Dermis microvascular lymphatic vessel endothelial cell (primary cell): ENCODE results near the gene XXYLT1. TPM values are rescaled to one million over a fixed set of nuclear protein-coding genes. Genes with fewer than 3 reads are reported as not detected.
"Not testable (repeated sequence)": the region's sequence is repeated elsewhere in the genome, so short reads cannot be mapped to it uniquely, and the experiment has no call there.

ENCODE experiments used
- DNase-seq, 2 donors: peaks; one replicate each; pipeline versions ENCODE4 v3.0.0 to v3.0.0-alpha.2; 2010; ENCODE audit warnings: low read depth in 2 of 2
- total RNA-seq: library from RNA; depleted of rRNA; stranded (reverse); fragments of >200 nt; gene quantifications from 2 replicates; pipeline ENCODE4 v1.2.1, GENCODE V29; 2014

Gene XXYLT1
- total RNA-seq, 1 donor from 2014 or later: 19.0 TPM

GRCh38 chr3:195186710-195187047 lies 84.3 kb downstream of the XXYLT1 start:
- not testable (repeated sequence) for DNase-seq

DNA sequence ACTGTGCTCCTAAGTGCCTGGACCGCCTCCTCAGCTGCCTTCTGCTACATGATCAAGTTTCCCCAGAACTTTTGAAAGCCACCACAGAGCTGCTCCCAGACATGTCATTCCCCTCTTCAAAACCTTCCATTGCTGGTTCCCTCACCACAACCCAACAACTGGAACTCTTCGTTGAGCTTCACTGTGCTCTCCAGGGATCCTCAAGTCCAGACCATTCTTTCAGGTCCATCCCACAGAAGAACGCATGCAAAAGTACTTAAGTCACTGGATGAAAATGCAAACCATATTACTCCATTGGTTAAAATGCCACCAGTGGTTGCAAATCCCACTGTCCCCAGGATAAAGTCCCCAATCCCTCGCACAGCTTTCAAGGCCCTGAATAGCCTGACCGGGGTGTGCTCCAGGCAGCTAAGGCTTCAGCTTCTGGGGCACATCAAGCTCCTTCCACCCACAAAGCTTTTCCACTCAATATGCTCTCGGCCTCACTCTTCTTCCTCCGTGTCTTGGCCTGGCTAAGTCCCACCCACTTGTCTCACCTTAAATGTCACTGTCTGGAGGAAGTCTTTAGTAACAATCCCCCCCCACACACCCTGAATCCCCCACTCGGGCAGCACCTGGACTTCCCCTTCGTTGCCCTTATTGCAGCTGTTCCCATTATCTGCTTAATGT lies 84.8 kb downstream of the XXYLT1 start:
- no peak for DNase-seq

GRCh38 chr3:195185583-195185982 lies 85.4 kb downstream of the XXYLT1 start:
- DNase-seq: no peak

DNA sequence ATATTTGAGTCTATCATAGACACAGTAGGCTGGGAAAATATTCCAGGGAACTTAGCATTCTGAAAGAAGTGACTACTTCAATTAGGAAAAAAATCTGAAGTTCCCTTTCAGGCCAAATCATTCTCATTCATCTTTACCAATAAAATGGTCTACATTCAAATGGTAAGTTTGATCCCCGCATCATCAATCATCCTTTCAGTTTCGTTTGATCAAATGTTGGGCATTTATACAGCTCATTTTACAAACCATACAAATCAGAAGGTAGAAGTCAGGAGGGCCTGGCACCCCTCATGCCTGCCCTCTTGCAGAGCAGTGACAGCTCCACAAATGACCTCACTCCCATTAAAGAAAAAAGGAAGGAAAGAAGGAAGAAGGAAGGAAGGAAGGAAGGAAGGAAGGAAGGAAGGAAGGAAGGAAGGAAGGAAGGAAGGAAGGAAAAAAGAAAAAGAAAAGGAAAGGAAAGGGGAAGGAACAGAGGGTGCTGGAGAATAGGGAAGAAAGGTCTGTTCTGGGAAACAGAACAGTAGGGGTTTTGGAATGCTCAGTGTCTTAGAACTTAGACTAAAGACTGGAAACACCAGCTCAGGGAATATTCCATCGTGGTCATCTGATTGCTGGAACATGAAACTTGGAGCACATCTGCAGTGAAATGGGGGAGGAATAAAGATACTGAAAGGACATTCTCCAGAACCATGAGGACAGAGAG lies 86.1 kb downstream of the XXYLT1 start:
- DNase-seq: no peak

DNA sequence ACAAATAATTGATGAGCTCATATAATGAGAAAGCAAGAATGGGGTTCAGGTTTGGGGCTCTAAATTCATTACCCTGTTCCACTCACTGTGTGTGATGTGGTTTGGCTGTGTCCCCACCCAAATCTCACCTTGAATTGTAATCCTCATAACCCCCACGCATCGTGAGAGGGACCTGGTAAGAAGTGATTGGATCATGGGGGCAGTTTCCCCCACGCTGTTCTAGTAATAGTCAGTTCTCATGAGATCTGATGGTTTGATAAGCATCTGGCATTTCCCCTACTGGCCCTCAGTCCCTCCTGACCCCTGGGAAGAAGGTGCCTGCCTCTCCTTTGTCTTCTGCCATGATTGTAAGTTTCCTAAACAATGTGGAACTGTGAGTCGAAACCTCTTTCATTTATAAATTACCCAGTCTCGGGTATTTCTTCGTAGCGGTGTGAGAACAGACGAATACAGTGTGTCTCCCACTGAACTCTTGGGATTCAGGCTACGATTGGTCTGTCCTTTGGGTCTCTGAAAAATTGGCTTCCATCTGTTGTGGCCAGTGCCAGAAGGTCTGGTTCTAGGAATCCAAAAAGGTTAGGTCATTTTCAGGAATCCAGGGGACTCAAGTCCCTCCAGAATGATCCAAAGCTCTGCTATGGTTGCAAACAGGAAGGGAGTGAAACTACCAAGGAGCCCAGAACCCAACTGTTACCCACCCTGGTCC lies 87.7 kb downstream of the XXYLT1 start:
- DNase-seq: peak in 1 of 2 donors; percentile 76

DNA sequence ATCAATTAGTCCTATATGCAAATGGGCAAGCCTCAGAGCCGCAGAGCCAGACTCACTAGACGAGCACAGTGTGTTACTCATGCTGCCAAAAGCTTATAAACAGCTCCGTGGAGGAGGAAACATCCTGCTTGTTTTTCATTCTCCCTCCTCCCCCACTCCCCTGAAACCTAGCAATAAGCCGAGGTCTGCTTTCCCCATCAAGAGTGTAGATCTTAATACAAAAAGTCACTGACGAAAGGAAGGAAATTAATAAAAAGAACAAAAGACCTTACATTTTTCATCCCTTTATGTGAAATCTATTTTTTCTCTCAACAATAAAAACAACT lies 88.5 kb downstream of the XXYLT1 start:
- peak in 1 of 2 donors; percentile 93 for DNase-seq

DNA sequence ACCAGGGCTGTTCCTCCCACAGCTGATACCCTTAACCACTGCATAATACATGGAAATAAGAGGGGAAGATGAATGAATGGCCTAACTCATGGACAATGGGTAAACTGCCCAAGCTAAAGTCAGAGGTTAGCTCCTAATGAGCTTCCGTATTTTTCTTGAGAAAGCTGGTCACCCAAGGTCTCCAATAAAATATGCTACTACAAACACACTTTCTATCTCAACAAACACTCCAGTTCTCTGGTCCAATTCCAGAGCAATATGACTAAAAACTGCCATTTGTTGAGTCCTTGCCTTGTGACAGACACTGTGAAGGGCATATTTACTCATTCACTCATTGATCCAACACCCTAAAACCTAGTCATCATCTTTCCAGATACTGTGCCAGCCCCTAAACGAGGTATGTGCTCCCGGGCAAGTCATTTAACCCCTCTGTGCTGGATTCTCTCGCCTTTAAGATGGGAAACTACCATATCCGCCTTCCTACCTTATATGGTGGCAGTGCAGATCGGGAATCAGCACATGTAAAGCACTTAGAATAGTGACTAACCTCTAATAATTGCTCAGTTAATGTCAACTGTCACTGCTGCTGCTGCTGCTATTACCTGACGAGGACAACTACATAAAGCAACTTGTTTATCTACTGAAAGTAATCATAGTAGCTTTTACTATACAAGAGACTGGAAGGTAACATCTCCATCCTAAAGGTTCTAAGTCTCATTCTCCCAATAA lies 89.1 kb downstream of the XXYLT1 start:
- no peak for DNase-seq

GRCh38 chr3:195181113-195181498 lies 89.9 kb downstream of the XXYLT1 start:
- no peak for DNase-seq

- peak in 1 of 2 donors; percentile 55 for DNase-seq
These were observed 90.4 kb downstream of the XXYLT1 start for GRCh38 chr3:195180490-195181112.

DNA sequence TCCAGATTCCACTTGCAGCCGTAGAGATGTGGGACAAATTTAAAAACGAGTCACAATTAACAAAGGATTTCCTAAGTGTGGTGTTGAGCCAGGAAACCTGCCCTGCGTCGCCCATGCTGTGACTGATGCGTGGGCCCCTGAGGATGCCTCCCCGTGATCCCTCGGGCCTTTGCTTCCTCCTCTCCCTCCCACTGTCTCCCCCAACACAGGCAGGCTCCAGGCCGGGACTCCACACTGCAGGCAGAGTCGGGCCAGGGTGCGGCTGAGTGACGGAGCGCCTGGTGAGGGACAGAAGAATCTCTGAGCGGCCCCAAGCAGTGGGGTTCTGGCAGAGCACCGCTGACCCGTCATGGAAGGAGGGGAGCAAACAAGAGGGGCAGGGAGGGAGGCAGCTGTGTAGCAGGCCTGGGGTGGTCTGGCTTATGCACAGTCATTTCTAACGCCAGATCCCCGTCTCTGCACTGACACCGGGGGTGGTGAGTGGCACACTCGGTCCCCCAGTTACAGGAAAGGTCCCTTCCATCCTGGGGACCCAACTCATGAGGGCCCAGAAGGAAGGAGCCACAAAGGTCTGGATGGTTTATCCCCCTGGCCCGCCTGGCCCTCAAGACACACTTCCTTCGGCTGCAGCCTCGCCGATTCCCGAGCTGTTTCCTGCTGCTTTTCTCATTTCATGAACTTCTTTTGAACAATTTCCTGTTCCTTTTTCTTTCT lies 91.0 kb downstream of the XXYLT1 start:
- peak in 1 of 2 donors; percentile 34 for DNase-seq

DNA sequence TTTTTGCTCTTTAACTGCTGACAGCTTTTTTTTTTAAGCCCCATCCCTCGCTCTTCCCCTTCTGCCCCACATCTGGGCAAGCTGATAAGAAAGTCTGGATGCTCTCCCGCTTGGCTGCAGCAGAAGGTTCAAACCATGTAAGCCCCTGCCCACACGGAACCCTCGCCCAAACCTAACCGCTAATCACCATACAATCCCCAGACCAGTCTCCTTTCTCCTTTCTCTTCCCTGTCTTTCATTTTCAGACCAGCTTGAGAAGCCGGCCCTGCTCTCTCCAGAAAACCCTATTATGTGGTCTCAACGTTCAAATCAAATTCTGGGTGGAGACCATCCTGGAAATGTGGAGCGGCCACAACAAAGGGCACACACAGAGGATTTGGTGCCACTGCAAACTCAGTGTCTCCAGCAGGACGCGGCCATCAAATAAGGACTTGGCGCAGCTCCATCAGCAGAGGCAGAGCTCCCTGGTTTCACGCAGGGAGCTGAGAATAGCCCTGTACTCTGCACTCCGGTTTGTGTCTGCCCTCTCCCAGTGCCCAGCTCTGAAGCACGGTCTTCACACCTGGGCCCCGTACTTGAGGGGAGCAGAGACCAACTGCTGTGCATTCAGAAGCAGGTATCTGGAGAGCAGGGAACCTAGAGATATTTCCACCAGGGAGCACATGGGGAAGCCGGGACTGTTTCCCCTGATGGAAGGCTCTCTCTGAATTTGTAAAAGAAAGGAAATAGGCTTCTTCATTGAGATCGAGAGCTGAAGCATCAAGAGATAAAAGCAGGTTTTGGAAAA lies 92.6 kb downstream of the XXYLT1 start:
- peak in 1 of 2 donors; percentile 38 for DNase-seq

- no peak for DNase-seq
These were observed 93.4 kb downstream of the XXYLT1 start for GRCh38 chr3:195177422-195178123.

- DNase-seq: no peak
These were observed 94.2 kb downstream of the XXYLT1 start for GRCh38 chr3:195176776-195177175.

DNA sequence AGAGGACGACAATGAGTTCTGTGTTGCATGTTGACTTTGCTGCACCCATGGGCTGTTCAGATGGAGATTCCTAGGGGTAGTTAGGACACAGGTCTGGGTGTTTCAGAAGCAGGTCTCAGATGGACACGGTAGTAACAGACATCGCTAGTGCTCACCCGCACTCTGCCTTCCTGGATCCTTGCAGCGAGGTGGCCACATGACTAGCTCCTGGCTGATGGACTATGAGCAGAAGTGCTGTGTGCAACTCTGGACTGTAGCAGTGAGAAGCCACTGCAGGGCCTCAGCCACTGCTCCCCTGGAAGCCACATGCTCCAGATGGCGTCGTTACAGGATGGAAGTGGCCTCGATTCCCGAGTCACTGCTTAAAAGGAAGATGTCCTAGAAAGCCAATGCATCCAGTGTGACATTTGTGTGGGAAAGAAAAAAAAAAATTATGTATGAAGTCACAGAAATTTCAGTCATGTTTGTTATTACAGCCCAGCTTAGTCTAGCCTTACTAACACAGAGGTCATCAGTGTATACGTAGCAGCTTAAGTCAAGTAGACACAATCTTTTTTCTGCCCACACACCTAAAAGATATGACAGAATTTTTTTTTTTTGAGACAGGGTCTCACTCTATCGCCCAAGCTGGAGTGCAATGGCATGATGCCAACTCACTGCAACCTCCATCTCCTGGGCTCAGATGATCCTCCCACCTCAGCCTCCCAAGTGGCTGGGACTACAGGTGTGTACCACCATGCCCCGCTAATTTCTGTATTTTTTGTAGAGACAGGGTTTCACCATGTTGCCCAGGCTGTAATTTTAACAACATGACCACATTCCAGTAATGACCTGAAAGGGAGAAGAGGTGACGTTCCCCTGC lies 95.3 kb downstream of the XXYLT1 start:
- DNase-seq: no peak

DNA sequence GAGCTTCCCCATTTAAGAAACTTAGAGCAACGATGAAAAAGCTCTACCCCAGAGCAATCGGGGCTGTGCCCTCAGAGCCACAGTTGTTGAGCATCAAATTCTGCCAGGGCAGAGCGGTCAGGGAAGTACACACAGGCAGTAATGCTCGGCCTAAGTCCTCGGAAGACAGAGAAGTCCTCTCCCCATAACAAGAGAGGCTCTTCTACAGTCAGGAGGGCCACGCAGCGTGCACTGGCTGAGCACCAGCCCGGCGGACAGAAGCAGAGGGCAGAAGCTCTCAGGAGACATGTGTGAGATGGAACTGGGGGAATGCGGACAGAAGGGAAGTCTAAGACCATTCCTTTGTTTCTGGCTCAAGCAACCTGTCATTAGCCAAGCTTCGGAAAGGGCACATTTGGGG lies 95.9 kb downstream of the XXYLT1 start:
- DNase-seq: no peak

- DNase-seq: peak in 1 of 2 donors; percentile 56
These were observed 97.3 kb downstream of the XXYLT1 start for GRCh38 chr3:195173657-195174056.

- no peak for DNase-seq
These were observed 98.1 kb downstream of the XXYLT1 start for GRCh38 chr3:195172896-195173295.

DNA sequence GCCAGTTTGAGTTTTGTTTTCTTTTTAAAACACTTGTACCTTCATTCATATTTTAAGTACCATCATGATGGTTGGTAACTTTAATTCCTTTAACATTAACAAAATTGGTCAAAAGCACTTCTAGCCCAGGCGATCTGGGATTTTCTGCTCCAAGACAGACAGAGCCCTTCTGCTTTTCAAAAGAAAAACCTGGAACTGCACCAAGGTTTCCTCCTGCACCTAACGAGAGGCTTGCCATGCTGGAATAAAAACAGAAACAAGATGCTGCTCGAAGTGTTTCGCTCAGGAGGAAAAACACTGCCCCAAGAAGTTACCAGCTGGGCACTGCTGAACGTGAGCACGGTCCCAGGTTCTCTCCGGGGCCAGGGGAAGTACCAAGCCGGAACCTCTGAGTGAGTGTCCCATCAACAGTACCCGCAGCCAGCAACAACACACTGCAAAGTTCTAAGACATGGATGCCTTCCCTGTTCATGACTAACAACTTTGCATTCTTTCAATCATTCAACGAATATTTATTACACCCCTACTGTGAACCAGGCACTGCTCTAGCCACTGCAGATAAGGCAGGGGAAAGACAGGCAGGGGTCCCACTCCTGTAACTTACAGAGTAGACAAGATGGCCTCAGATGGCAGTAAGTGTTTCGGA lies 98.8 kb downstream of the XXYLT1 start:
- DNase-seq: peak in 1 of 2 donors; percentile 76
